Measurements from ENCODE around the gene MYADML2. TPM values are rescaled to one million over a fixed set of nuclear protein-coding genes. Genes with fewer than 3 reads are reported as not detected.

Gene MYADML2
- total RNA-seq (2014; rRNA removed; shearing (Covaris generic)): 0.19 TPM in 1 of 2 replicates, not detected in the other
- not detected in 2 replicates for total RNA-seq (2022)
- not detected for Bru-seq, nascent RNA
- percentile 11 among the genes with signal in this experiment for BruChase-seq, experiment 1, labeled RNA remaining after a 6-hour chase
- percentile 2 among the genes with signal in this experiment for BruChase-seq, experiment 2, labeled RNA remaining after a 2-hour chase
- long read RNA-seq: 0 reads

GRCh38 chr17:81947189-81947588, at the start of gene MYADML2:
MYADML2 (minus strand) TSS chr17:81947233; CDS start chr17:81941741, 5,492 bp downstream.
- H3K79me2 ChIP-seq (ENCODE audit: insufficient read depth, low read depth, low read length): no peaks in the 10 kb centered on the region
- ChIA-PET POLR2A (no interaction called here), CTCF (ENCODE audit: unreplicated experiment) (no interaction called here)
- H2AFZ ChIP-seq (ENCODE audit: low read length): no peak within 1 kb of the TSS
- no peak within 1 kb of the TSS for H3K4me2 ChIP-seq (ENCODE audit: low read length)
- no peak for DNase-seq (ENCODE audit: low spot score)
- no peak within 1 kb of the TSS for H3K27ac ChIP-seq (ENCODE audit: low read depth, low read length, poor library complexity, severe bottlenecking)
- H3K9me3 ChIP-seq (ENCODE audit: low read length): no peaks in the 10 kb centered on the region
- BruUV-seq (replicated peaks): no TSS peak
- no peaks in the 10 kb centered on the region for H3K36me3 ChIP-seq (ENCODE audit: insufficient read depth, low read length)
- no peaks in the 10 kb centered on the region for H4K20me1 ChIP-seq (ENCODE audit: insufficient read depth, low read length)
- intact Hi-C loops (cut with micrococcal nuclease; ENCODE audit: unreplicated experiment): no loop called here
- no peaks in the 10 kb centered on the region for H3K9me2 ChIP-seq (ENCODE audit: insufficient read depth, low read length)
- TF ChIP-seq EZH2phosphoT487 (IDR thresholded peaks at IDR 0.05; ENCODE audit: borderline replicate concordance, low read depth, low read length) (no peak), CTCF (conservative IDR thresholded peaks at IDR 0.05; ENCODE audit: low read length) (no peak)
- H3K4me1 ChIP-seq (ENCODE audit: insufficient read depth, low read length, poor library complexity, severe bottlenecking): peaks cover 15% of the 10 kb centered on the region
- H3K4me3 ChIP-seq (ENCODE audit: low read depth, low read length, poor library complexity, severe bottlenecking): no peak within 1 kb of the TSS

DNA sequence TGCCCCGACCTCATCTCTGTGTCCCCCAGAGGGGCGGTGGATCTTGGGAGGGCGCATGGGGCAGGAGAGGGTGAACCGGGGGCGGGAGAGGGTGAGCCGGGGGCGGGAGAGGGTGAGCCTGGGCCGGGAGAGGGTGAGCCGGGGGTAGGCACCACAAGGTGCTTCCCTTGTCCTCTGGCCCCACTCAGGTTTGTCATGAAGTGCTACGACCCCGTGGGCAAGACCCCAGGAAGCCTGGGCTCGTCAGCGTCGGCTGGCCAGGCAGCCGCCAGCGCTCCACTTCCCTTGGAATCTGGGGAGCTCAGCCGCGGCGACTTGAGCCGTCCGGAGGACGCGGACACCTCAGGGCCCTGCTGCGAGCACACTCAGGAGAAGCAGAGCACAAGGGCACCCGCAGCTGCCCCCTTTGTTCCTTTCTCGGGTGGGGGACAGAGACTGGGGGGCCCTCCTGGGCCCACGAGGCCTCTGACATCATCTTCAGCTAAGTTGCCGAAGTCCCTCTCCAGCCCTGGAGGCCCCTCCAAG, 49.3 kb upstream of the MYADML2 start:
- Histone ChIP-seq H3K4me2 (ENCODE audit: low read length) (no peak overlapping the region), H3K36me3 (ENCODE audit: insufficient read depth, low read length) (peaks cover 8% of the 10 kb centered on the region; the same call in 1 of the 2 replicates), H3K9me2 (ENCODE audit: insufficient read depth, low read length) (no peaks in the 10 kb centered on the region), H3K4me1 (ENCODE audit: insufficient read depth, low read length, poor library complexity, severe bottlenecking) (no peaks in the 10 kb centered on the region), H3K4me3 (ENCODE audit: low read depth, low read length, poor library complexity, severe bottlenecking) (no peak overlapping the region), H2AFZ (ENCODE audit: low read length) (no peak overlapping the region), H3K27ac (ENCODE audit: low read depth, low read length, poor library complexity, severe bottlenecking) (no peak overlapping the region), H3K9me3 (ENCODE audit: low read length) (no peaks in the 10 kb centered on the region), H3K79me2 (ENCODE audit: insufficient read depth, low read depth, low read length) (no peaks in the 10 kb centered on the region), H4K20me1 (ENCODE audit: insufficient read depth, low read length) (no peaks in the 10 kb centered on the region)
- no TSS peak for BruUV-seq (replicated peaks)
- CTCF ChIA-PET (ENCODE audit: unreplicated experiment): interaction anchor here (0.5 kb wide), 1 partner anchor 8 kb away, joined by 4 read pairs; no protein-coding TSS in a partner anchor
- TF ChIP-seq EZH2phosphoT487 (IDR thresholded peaks at IDR 0.05; ENCODE audit: borderline replicate concordance, low read depth, low read length) (no peak), CTCF (conservative IDR thresholded peaks at IDR 0.05; ENCODE audit: low read length) (no peak)
- POLR2A ChIA-PET: interaction anchor here (1.1 kb wide), 1 partner anchor 41 kb away, joined by 3 read pairs; the partner anchor contains the start of gene DCXR
- intact Hi-C loops (cut with micrococcal nuclease; ENCODE audit: unreplicated experiment): no loop called here
- DNase-seq (ENCODE audit: low spot score): no peak
